Spleen (tissue), 11 donors: ENCODE measurements around the gene CRIP2. TPM values are rescaled to one million over a fixed set of nuclear protein-coding genes. Genes with fewer than 3 reads are reported as not detected.

ENCODE experiments used
- DNase-seq: peaks from one replicate; pipeline ENCODE4 v3.0.0-alpha.2; 2020
- H3K27ac ChIP-seq, 8 donors: fragments of 200-600 bp; sonication (generic) in 7 of 8; 1 replicate in 4 of 8; 2 replicates in 4 of 8; pipeline versions ENCODE4 v1.5.0 to v1.8.0; 2016 to 2021; ENCODE audit warnings: inconsistent platforms in 4 of 8, mild to moderate bottlenecking in 4 of 8, moderate library complexity in 1 of 8
- H3K27me3 ChIP-seq, 7 donors: fragments of 200-600 bp; sonication (generic) in 6 of 7; replicated peaks in 1 of 7; 1 replicate in 4 of 7; 2 replicates in 3 of 7; pipeline versions ENCODE4 v1.5.0 to v1.8.0; 2016 to 2021; ENCODE audit warnings: inconsistent platforms in 3 of 7, mild to moderate bottlenecking in 1 of 7
- H3K36me3 ChIP-seq, 6 donors: fragments of 200-600 bp; sonication (generic) in 5 of 6; 1 replicate in 4 of 6; 2 replicates in 2 of 6; pipeline versions ENCODE4 v1.5.0 to v1.8.0; 2016 to 2021; ENCODE audit warnings: inconsistent platforms in 2 of 6
- H3K4me1 ChIP-seq, 6 donors: fragments of 200-600 bp; sonication (generic) in 5 of 6; 1 replicate in 3 of 6; 2 replicates in 3 of 6; pipeline versions ENCODE4 v1.5.0 to v1.8.0; 2016 to 2021; ENCODE audit warnings: inconsistent platforms in 3 of 6
- H3K4me3 ChIP-seq, 8 donors: fragments of 200-600 bp; sonication (generic) in 7 of 8; 1 replicate in 4 of 8; 2 replicates in 4 of 8; pipeline versions ENCODE4 v1.5.0 to v1.8.0; 2016 to 2021; ENCODE audit warnings: inconsistent platforms in 4 of 8, mild to moderate bottlenecking in 4 of 8, moderate library complexity in 2 of 8
- H3K9me3 ChIP-seq, 8 donors: fragments of 200-600 bp; sonication (generic) in 7 of 8; 1 replicate in 4 of 8; 2 replicates in 4 of 8; pipeline versions ENCODE4 v1.5.0 to v1.8.0; 2016 to 2021; ENCODE audit warnings: inconsistent platforms in 4 of 8
- POLR2A ChIP-seq, 3 donors: fragments of 450-650 bp; IDR thresholded peaks; one replicate each; pipeline ENCODE4 v1.5.1; 2017; ENCODE audit warnings: antibody characterized with exemption in 3 of 3, mild to moderate bottlenecking in 1 of 3
- POLR2AphosphoS5 ChIP-seq, 3 donors: sonication (generic); formaldehyde crosslinking; IDR thresholded peaks; one replicate each; pipeline ENCODE4 v1.5.1; 2017; ENCODE audit warnings: antibody characterized with exemption in 3 of 3
- WGBS, 5 donors: extraction: QIAGEN DNeasy Blood & Tissue Kit in 3 of 5; methylation state at CpG; one replicate each; pipeline versions ENCODE4 v1.1.5 to v1.1.7; 2013 to 2018; 5-methylcytosine and 5-hydroxymethylcytosine counted together
- intact Hi-C: fragments of 100-400 bp; cut with DNase I; formaldehyde crosslinking; loops from one replicate; pipeline ENCODE4 v1.15.0; 2023; ENCODE audit warnings: low total_unique reads
- polyA plus RNA-seq, 3 donors: library from polyadenylated mRNA; stranded (reverse); fragments of 200-250 nt; gene quantifications; one replicate each; pipeline ENCODE4 v1.2.1, GENCODE V29; 2013
- total RNA-seq, 7 donors: library from RNA; depleted of rRNA in 3 of 7; stranded (reverse); fragments of >200 nt in 3 of 7; fragmentation: NEBNext Ultra II Directional in 4 of 7; extraction: Animal tissue kit (Norgen Biotek cat#: 25700) in 4 of 7; gene quantifications; one replicate each; pipeline versions ENCODE4 v1.1.0 to v1.2.1, GENCODE V29; 2016 to 2021
- TF ChIP-seq, protein P1 (sequence below), 11 experiments: fragments of 200-600 bp in 7 of 11; fragments of 450-650 bp in 4 of 11; sonication (generic) in 4 of 11; IDR thresholded peaks in 8 of 11; conservative IDR thresholded peaks in 3 of 11; 1 replicate in 7 of 11; 2 replicates in 4 of 11; pipeline versions ENCODE4 v1.4.0 to v1.8.0; 2016 to 2021; ENCODE audit warnings: antibody characterized with exemption in 11 of 11, inconsistent platforms in 4 of 11, mild to moderate bottlenecking in 1 of 11
- donor health status: healthy with polysubstance abuse.
- donor health status: DM: no; HTN: no; CAD: no; lungs with moderate emphysema.
- donor health status: DM: no; HTN: no; CAD: no.
- donor health status: Bipolar disorder and iron deficiency.
- donor health status: healthy.
- donor health status: DM: no; HTN: no; CAD: no.
- donor health status: DM: yes; HTN: yes; CAD: no.

Gene CRIP2
- total and polyA plus RNA-seq, 10 donors: 68.6 to 181 (median 111) TPM

DNA sequence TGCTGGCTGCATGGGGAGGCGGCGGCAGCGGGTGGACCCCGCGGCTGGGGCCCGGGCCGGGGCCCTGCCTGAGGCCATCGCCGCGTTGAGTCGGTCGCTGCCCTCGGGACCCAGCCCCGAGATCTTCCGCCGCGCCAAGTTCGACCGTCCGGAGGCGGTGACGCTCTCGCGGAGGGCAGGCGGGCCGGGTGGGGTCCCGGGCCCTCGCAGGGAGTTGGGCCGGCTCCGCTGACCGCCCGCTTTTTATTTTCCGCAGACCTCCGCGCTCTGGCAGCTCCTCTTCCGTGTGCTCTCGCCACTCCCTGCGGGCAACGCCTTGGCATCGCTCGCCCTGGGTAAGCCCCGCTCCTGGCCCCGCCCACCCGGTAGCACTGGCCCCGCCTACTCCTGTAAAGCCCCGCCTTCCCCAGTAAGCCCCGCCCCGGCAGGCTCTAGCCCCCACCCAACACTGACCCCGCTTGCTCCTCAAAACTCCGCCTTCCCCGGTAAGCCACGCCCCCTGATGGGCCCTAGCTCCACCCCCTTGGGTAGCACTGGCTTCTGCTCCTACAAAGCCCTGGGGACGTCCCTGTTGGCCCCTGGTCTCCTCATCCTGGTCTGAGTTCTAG, 16.8 kb downstream of the CRIP2 start:
- 1 to 16% (median 2%) methylated on average over 9 to 53 of the region's 53 CpGs for WGBS, 5 donors
- peak; percentile 94 for DNase-seq
- intact Hi-C loops: no loop called here
- H3K9me3 ChIP-seq: no peaks in the 10 kb centered on the region
- H3K4me1 ChIP-seq: peaks cover 22 to 56% (median 49%) of the 10 kb centered on the region in 6 donors
- TF ChIP-seq POLR2AphosphoS5 (IDR thresholded peaks at IDR 0.05): no peak
- TF ChIP-seq, protein P1, sequence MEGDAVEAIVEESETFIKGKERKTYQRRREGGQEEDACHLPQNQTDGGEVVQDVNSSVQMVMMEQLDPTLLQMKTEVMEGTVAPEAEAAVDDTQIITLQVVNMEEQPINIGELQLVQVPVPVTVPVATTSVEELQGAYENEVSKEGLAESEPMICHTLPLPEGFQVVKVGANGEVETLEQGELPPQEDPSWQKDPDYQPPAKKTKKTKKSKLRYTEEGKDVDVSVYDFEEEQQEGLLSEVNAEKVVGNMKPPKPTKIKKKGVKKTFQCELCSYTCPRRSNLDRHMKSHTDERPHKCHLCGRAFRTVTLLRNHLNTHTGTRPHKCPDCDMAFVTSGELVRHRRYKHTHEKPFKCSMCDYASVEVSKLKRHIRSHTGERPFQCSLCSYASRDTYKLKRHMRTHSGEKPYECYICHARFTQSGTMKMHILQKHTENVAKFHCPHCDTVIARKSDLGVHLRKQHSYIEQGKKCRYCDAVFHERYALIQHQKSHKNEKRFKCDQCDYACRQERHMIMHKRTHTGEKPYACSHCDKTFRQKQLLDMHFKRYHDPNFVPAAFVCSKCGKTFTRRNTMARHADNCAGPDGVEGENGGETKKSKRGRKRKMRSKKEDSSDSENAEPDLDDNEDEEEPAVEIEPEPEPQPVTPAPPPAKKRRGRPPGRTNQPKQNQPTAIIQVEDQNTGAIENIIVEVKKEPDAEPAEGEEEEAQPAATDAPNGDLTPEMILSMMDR (IDR thresholded peaks at IDR 0.05 in 8 of 11, conservative IDR thresholded peaks at IDR 0.05 in 3 of 11): no peak
- no peak for TF ChIP-seq POLR2A (IDR thresholded peaks at IDR 0.05)
- peak overlapping the region; percentile 86 to 95 (median 92) for H3K27ac ChIP-seq
- H3K27me3 ChIP-seq: peaks cover 0 to 17% (median 3%) of the 10 kb centered on the region in 7 donors
- H3K36me3 ChIP-seq: peaks cover 0 to 19% (median 0%) of the 10 kb centered on the region in 6 donors
- H3K4me3 ChIP-seq: peak overlapping the region; percentile 68 to 97 (median 82)

- peak overlapping the region in 5 of 8 donors; percentile 68 to 97 (median 82) for H3K4me3 ChIP-seq
These were observed 17.7 kb downstream of the CRIP2 start for GRCh38 chr14:105492031-105492970.

GRCh38 chr14:105492971-105493871, 18.6 kb downstream of the CRIP2 start:
- no peak for TF ChIP-seq POLR2A (IDR thresholded peaks at IDR 0.05)
- TF ChIP-seq POLR2AphosphoS5 (IDR thresholded peaks at IDR 0.05): no peak
- TF ChIP-seq, protein P1 (IDR thresholded peaks at IDR 0.05 in 8 of 11, conservative IDR thresholded peaks at IDR 0.05 in 3 of 11): no peak
- H3K9me3 ChIP-seq: no peaks in the 10 kb centered on the region
- H3K36me3 ChIP-seq: peaks cover 0 to 33% (median 0%) of the 10 kb centered on the region in 6 donors
- intact Hi-C loops: no loop called here
- DNase-seq: peak; percentile 79
- 88 to 98% (median 94%) methylated on average over 13 to 20 of the region's 20 CpGs for WGBS, 5 donors
- H3K4me1 ChIP-seq: peaks cover 13 to 38% (median 31%) of the 10 kb centered on the region in 6 donors
- H3K27me3 ChIP-seq: no peaks in the 10 kb centered on the region
- H3K27ac ChIP-seq: no peak overlapping the region
- no peak overlapping the region for H3K4me3 ChIP-seq

More at GRCh38 chr14:105492031-105492970, 17.7 kb downstream of the CRIP2 start:
- Histone ChIP-seq H3K9me3 (no peaks in the 10 kb centered on the region), H3K4me1 (peaks cover 18 to 48% (median 40%) of the 10 kb centered on the region in 6 donors), H3K36me3 (peaks cover 0 to 24% (median 0%) of the 10 kb centered on the region in 6 donors), H3K27me3 (peaks cover 0 to 9% (median 1%) of the 10 kb centered on the region in 7 donors), H3K27ac (peak overlapping the region in 3 of 8 donors; percentile 89 to 95 (median 95))
- 78 to 94% (median 88%) methylated on average over 10 to 24 of the region's 24 CpGs for WGBS, 5 donors
- TF ChIP-seq POLR2AphosphoS5 (IDR thresholded peaks at IDR 0.05): no peak
- TF ChIP-seq, protein P1 (IDR thresholded peaks at IDR 0.05 in 8 of 11, conservative IDR thresholded peaks at IDR 0.05 in 3 of 11): no peak
- TF ChIP-seq POLR2A (IDR thresholded peaks at IDR 0.05): no peak
- intact Hi-C loops: no loop called here
- DNase-seq: peak; percentile 89
